TTC549 (cell line): ENCODE data around the gene KLK3.

Experiments used
- FAIRE-seq: peaks from 2 replicates; lab custom pipeline; 2012; peaks lifted over from hg19 to GRCh38; lab: Jason Lieb, UNC

KLK3 gene

DNA sequence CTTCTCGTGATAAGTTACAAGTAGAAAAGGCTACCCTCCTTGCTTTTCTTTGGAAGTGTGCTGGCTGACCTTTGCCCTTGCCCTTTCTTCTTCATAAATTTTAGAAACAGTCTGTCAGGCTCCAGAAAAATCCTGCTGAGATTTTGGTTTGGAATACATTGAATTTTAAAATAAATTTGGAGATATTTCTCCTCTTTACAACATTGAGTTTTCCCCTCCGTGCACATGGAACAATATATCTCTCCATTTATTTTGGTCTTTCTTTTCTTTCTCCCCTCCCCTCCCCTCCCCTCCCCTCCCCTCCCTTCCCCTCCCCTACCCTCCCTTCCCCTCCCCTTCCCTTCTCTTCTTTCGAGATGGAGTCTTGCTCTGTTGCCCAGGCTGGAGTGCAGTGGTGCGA lies 47.9 kb downstream of the KLK3 start:
- no peak for FAIRE-seq

- FAIRE-seq = no peak
Measured at GRCh38 chr19:50906217-50906616, 51.5 kb downstream of the KLK3 start.

DNA sequence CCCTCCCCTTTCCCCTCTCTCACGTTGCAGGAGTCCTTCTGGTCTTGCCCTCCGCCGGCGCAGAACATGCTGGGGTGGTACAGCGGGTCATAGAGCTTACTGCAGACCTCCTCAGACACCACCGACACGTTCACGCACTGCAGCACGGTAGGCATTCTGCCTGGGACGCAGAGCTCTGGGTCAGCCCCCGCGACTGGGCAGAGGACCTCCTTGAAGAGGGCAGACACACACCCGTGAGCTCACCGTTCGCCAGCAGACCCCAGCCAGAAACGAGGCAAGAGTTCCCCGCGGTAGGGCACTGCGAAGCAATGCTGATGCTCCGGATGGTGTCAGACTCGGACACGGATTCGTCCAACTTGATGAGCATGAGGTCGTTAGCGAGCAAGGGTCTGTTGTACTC lies 53.6 kb downstream of the KLK3 start:
- FAIRE-seq = no peak

- no peak for FAIRE-seq
Measured at GRCh38 chr19:50909240-50910070, 54.7 kb downstream of the KLK3 start.
